B cell (primary cell): ENCODE measurements around the gene BEND5.

Source experiments
- CTCF ChIP-seq: fragments of 200-600 bp; IDR thresholded peaks from one replicate; pipeline ENCODE4 v1.8.0; 2022; ENCODE audit warnings: antibody characterized with exemption, mild to moderate bottlenecking
- EZH2 ChIP-seq: IDR thresholded peaks from 2 replicates; pipeline ENCODE4 v1.6.1; 2012; ENCODE audit warnings: borderline replicate concordance, low read depth, mild to moderate bottlenecking, moderate library complexity, low read length; ENCODE audit not compliant: insufficient read depth, poor library complexity, severe bottlenecking

GRCh38 chr1:48735796-48736195 lies 40.9 kb downstream of the BEND5 start:
- TF ChIP-seq CTCF = no peak
- TF ChIP-seq EZH2 = no peak
